ENCODE data around the gene CAB39L.

The CAB39L gene

DNA sequence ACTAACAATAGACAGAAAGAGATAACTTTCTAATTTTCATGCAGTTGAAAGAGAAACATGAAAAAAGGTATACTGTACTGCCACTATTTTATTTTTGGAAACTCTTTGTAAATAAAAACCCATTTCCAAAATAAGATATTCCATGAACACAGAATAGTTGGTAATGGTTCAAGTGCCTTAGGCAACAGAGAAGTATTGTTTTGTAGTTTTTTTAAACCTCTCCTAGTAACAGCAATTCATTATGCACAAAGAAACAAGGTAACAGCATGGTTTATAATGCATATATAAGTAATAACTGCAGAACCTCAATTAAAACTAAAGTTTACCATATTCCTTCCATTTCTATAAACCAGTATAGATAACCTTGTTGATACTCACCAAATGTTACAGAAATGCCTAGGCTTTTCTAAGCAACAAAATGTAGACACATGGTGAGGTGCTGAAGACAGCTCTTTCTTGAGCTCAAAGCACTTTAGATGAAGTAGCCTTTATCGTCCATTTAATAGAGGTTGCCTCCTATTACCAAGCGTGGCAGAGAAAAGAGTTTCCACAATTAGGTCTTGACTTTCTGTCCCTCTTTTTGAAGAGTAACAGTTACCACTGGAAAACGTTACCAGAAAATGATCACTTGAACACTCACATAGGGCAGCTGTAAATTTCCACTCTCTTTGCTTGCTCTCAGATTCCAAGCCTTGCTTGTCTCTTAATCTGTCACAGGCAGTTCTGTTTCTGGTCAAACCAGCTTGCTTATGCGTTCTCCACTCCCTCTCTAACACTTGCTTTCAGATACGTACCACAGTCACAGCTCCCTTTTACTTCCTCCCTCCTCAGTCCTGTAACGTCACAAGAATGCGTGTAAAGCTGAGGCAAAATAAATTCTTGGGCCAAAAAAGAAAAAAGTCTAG is 42.9 kb downstream of the CAB39L start:
- DNase-seq (ENCODE audit: low read depth) = no peak

DNA sequence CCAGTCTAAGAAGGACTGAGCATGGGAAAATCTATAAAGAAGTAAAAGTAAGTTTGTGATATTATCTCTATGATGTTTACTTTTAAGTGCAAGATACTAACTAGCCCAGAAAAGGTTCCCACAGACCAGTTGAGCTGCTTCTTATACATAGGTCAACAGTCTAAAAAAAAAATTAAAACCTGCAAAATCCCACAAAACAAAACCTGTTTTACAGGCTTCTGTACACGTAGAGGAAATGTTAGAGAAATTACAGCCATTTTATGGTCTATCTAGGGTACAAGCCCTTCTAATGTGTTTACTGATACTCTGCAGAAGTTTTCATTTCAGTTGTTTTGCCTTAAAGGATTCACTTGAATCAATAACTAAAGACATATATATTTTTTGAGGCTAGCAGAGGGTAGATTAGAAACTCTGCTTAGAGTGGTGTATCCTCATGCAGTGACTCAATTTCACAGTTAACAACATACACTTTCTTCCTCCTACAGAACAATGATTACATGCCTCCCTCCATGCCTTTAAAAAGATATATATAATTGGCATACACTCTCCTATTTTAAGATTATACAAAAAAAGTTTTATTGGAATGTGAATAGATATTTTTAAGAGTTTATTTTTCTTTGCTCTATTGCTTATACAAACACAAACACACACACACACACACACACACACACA is 43.9 kb downstream of the CAB39L start:
- no peak for DNase-seq (ENCODE audit: low read depth)

DNA sequence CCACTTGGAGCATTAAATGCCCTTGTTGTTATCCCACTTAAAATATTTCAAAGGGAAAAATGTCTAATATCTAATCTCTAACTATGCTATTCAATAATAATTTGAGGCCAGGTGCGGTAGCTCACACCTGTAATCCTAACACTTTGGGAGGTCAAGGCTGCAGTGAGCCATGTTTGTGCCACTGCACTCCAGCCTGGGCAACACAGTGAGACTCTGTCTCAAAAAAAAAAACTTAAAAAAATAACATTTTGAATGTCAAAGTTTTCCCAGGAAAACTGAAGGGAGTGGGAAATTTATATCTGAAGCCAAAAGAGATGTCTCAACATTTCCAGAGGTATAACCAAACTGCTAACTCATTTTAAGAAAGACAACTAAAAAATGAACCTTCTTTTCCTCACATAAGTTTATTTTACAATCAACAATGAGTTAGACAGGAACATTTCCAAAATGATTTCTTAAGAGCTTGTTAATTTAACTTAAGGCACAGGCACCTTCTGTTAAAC is 47.9 kb downstream of the CAB39L start:
- no peak for DNase-seq (ENCODE audit: low read depth)

DNA sequence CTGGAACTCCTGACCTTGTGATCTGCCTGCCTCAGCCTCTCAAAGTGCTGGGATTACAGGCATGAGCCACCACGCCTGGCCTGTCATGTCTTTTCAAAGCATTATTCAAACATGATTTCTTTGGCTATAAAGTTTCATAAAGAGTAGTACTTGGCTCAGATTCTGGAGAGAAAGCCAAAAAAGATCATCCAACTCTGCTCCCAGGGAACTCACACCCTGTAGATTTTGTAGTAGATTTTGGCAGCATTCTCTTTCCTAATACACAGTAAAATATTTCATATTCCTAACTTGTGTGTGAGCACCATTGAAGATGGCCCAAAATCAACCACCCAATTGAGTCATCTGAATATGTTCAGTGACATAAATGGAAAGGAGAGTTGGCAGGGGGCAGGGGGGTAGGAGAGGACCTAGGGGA is 48.4 kb downstream of the CAB39L start:
- no peak for DNase-seq (ENCODE audit: low read depth)

DNA sequence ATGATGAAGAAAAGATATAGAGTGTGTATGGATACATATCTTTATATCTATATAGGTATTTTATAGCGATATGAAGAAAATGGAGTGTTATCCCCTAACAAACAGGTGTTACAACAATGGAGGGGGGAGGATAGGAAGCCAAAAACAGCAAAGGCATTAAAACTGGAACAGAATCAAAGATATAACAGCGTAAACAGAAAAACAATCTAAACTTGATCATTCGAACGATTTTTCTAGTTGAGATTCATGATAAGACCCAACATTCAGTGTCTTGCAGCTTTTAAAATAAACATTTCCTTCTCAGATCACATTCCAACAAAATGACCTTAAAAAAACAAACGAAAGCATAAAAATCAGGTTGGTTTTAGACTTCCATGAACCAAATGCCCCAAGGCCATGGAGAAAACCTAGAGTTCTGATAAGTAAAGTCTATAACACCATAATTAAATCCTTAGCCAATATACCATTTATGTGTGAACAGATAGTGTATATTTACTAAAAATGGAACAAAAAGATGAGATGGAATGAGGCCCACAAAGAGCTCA is 55.7 kb downstream of the CAB39L start:
- no peak for DNase-seq (ENCODE audit: low read depth)

DNA sequence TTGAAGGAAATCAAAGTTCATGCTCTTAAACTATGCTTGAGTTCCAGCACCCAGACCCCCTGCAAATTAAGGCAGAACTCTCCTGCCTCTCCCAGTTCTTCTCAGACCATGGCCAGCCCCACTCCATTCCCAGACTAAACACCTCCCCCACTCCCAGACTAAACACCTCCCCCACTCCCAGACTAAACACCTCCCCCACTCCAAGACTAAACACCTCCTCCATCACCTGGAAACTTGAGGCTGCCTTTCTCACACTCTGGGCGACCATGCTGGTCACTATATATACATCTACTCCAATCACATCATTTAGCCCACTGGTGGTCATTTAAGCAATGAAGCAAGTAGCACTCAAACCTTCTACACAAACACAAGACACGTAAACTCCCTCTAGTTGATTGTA is 57.2 kb downstream of the CAB39L start:
- no peak for DNase-seq (ENCODE audit: low read depth)

DNA sequence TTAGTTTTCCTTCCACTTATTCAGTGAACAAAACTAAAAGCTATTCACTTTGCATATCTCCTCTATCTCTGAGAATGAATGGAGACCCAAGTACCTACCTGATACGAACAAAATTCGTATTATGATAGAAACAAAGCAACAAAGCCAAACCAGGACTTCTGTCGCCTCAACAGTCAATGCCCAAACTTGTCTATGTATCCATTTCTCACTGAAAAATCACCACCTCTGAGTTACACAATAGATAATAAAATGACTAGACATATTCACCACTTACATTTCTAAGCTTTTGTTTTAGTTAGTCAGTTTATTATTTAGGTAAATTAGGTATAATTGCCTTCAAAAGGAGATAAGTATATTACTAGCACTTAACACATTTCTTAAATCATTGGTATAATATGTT is 67.7 kb downstream of the CAB39L start:
- DNase-seq (ENCODE audit: low read depth) = no peak

DNA sequence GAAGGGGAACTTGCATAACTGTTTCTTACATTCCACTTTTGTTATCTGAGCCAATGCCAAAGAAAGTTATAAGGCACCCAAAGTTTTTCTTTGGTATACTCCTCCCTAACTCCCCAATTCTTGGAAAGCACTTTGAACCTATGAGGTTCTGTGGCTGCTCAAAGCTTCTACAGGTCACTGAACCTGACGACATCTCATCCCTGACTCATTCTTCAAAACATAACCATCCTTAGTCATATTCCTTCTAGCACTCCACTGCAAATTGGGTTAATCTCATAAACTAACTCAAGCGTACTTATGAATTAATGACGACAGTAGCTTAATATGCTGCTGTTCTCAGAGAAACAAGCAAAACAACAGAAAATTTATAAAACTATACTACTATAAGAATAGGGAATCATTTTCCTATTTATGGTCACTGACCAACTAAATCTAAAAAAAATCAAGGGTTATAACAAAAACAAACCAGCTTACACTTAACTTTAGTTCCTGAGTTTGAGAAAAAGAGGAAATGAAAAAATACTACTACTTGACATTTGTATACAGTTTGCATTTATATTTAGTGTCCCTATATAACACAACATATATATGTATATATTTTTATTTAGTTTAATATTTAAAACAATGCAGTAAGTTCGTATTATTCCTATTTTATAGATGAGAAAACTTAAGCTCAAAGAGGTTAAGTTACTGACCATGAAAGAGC is 69.1 kb downstream of the CAB39L start:
- DNase-seq (ENCODE audit: low read depth) = no peak

DNA sequence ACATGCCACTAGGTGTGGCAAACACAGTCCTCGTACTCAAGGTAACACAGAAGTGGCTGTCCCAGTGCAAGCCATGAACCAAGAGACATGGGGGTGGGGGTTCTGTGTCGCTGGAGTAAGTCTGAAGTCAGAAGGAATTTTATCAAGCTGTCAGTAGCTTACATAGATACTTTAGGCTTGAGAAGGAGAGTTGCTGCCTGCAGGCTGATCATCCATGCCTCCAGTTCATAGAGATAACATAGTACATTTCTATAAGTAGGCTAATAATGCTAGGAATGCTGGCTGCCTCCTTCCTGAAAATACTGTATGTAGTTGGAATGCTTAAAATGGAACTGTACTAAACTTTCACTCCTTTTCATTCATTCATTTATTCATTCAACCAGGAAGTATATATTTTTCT is 70.1 kb downstream of the CAB39L start:
- DNase-seq (ENCODE audit: low read depth) = no peak

DNA sequence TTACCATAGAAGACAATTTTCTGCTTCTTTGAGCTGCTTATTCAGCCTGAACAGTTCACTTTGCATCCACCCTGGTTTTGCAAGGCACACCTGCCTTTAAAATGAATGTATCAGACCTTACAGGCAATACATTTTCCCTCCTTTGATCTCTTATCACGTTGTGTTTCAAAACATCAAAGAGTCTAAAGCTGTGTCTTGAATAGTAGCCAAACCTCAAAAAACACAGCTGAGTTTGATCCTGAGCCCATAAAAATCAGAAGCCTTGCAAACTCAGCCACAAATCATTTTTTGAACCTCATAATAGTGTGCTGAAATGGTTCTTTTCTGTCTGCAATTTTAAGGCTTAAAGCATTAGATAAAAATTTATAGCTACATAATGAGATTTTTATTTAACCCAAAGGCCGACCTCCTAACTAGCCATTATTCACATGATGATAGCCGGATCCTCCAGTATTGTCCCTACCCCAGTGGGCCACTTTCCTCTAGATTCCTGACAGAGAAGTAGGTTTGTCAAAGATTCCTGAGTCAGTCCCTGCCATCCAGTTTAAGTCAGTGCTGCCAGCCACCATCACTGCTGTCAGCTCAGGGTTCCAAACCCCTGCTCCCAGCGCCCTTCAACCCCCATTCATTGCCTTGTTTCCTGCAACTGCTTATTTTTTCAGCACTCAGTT is 71.8 kb downstream of the CAB39L start:
- DNase-seq (ENCODE audit: low read depth) = no peak

DNA sequence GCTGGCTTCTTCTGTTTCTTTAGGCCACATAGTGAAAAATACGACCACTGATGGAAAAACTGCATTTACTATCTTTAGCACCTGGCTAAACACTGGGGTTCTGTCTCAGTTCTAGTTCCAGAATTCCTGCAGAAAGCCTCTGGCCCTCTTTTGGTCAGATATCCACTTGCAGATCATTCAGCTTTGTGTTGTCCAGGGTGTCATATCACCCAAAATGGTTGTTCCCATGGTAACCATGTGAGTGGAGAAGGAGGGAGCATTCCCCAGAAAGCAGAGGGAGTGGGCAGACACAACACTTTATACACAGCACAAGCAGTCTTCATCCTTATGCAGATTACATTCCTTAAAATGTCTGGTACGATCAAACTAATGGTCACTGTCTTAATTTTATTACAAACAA is 73.5 kb downstream of the CAB39L start:
- no peak for DNase-seq (ENCODE audit: low read depth)

DNA sequence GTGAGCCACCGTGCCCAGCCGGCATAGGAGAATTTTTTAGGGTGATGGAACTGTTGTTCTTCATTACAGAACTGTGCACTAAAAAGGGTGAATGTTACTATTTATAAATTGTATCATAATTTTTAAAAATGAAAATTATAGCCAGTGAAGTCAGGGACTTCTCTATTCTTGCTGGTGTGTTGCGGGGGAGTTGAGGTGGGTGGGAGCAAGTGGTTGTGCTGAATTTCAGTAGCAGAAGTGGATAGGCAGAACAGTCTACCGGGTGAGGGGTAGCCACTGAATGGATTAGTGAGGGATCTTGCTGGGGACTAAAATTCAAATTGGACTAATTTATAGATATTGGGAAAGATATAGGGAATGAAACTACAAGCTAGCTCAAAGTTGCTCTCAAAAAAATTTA is 74.0 kb downstream of the CAB39L start:
- DNase-seq (ENCODE audit: low read depth) = no peak

DNA sequence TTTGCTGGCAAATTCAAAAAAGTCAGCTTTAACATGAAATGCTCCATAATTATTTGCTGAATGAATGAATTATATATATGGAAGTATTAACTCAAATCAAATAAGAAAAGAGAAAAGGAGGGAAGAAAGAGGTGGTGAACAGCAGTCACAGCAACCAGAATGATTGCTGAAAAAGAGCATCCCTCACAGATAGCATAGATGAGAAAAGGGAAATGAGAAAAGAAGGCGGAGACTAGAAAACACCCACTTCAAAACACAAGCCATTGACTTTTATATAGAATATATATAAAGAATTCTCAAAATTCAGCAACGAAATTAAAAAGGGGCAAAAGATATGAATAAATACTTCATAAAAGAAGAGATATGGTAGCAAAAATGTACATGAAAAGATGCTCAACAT is 75.2 kb downstream of the CAB39L start:
- no peak for DNase-seq (ENCODE audit: low read depth)

DNA sequence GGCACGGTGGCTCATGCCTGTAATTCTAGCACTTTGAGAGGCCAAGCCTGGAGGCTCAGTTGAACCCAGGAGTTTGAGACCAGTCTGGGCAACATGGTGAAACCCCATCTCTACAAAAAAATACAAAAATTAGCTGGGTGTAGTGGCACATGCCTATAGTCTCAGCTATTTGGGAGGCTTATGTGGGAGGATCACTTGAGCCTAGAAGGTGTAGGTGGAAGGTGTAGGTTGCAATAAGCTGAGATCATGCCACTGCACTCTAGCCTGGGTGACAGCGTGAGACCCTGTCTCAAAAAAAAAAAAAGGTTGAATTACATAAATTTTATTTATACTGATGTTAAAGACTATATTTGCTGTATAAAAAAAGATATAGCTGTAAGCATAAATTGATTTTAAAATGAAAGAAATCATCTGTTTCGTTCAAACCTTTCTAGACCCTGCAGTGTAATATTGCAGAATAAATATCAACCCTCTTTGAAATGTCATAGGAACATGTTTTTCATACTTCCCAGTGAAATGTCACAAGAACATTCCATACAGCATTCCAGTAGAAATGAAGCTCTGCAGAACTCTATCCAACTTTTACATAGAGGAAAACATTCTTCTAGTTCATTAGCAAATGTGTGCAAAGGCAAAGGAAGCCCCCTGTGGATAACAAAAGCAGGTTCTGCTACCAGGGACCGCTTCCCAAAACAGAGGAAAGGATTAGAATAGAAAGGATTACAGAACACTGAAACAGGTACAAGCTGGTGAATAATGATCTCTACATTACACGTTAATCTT is 76.0 kb downstream of the CAB39L start:
- no peak for DNase-seq (ENCODE audit: low read depth)

DNA sequence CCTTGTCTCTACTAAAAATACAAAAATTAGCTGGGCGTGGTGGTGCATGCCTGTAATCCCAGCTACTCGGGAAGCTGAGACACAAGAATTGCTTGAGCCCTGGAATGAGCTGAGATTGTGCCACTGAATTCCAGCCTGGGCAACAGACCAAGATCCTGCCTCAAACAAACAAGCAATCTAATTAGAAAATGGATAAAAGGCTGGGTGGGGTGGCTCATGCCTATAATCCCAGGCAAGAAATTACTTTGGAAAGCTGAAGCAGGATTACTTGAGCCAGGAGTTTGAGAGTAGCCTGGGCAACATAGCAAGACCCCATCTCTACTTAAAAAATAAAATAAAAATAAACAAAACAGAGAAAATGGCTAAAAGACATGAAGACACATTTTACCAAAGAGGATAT is 77.0 kb downstream of the CAB39L start:
- no peak for DNase-seq (ENCODE audit: low read depth)

DNA sequence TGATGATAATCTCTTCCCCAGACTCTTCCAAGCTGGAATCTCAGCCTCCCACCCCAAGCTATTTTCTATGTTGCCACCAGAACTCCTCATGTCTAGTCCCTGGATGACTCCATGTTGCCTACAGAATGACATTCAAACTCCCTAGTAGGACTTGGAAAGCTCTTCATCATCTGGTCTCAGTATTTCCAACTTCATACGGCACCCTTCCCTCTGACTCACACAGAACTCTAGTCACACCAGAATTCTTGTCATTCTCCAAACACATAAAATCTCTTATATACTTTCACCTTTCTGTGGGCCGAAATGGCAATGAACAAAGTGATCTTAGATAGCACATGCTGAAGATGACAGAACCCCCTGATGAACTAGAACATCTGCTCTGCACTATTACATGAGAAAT is 86.2 kb downstream of the CAB39L start:
- no peak for DNase-seq (ENCODE audit: low read depth)

DNA sequence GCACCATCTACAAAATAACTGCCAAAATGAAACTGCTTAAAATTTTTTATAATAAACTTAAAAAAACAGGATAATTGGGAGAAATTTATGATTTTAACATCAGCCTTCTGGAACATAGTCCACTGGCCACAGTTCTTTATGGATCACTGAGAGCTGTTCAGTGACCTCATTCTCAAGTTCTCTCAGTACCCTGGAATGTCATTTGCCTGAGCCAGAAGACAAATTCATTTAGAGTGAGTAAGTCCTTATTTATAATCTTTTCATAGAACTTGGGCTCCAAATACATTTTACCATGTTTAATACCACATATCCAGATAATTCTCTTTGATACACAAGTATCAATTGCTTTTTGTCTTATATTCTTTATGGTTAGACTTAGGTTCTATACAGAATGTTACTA is 87.6 kb downstream of the CAB39L start:
- DNase-seq (ENCODE audit: low read depth) = no peak

DNA sequence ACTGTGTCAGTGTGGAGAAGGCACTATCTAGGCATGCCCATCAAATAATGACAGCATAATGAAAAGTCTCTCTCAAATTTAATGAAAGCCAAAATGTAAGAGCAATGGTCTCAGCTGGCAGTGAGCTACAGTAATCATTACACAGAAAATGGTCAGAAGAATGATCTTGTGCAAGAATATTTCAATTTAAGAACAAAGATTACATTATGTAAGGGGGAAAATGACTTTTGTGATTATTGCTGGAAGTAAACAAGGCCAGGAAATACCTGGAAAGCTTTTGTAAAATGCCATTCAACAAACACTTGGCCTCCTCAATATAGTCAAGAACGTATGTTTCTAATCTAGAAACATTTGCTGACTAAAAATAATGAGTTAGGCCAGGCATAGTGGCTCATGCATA is 89.1 kb downstream of the CAB39L start:
- DNase-seq (ENCODE audit: low read depth) = no peak

DNA sequence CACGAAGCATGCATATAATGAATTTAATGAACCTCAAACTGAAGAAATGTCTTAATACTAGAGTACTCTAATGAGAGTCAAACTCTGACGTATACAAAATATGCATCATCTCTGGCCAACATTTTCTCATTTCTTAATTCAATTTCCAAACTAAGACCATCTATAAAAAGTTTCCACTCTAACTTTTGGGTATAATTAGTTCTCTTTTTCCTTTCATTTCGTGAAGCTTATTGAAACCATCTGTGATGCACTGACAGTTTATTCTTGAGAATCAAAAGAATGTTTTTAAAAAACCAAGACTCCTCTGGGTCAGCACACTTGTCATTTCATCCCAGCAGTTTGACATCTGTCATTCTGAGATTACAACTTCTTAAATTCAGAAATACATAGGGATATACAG is 90.0 kb downstream of the CAB39L start:
- DNase-seq (ENCODE audit: low read depth) = no peak

DNA sequence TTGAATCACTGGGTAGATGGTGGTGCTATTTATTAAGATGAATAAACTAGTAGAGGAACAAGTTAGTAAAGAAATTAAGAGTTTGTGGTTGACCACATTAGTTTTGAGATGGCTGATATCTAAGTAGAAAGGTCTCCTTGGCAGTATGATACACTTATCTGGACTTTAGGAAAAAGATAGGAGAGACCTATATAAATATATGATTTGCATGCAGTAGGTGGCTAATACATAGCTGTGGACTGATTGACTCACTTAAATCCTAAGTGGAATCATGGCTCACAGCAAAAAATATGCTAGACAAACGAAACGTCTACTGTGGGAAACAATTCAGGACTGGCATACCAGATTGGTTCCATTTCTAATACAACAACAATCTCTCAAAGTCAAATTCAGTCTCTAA is 92.0 kb downstream of the CAB39L start:
- DNase-seq (ENCODE audit: low read depth) = no peak

DNA sequence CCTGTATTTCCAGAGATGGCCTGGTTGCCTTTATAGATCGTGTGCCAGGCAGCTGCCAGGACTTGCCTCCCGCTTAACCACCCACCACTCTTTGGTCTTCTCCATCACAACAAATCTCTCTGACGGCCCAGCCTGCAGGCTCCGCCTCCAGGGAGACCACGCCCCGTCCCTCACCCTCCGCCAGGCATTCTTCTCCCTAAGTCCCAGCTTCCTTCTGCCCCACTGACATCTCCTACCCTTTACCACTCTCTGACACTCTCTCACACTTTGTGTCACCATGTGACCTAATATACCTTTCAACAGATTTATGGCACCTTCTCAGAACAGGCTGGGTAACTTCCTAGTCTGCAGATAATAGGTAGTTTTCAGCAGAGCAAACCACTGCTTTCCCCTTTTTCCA is 95.1 kb downstream of the CAB39L start:
- DNase-seq (ENCODE audit: low read depth) = no peak

Data from T follicular helper cell (primary cell).